KMS-11 (cell line): Measurements from ENCODE around the gene RPRML.
"Not testable (repeated sequence)": the region's sequence is repeated elsewhere in the genome, so short reads cannot be mapped to it uniquely, and the experiment has no call there.

Experiments
- H2AFZ ChIP-seq: fragments of 200-600 bp; sonication (generic); 2 replicates; pipeline ENCODE4 v1.6.1; 2016; ENCODE audit warnings: antibody characterized with exemption, mixed run types, low read depth
- H3K27ac ChIP-seq: fragments of 200-600 bp; sonication (generic); 2 replicates; pipeline ENCODE4 v1.6.1; 2016; ENCODE audit warnings: mild to moderate bottlenecking, mixed run types
- H3K27me3 ChIP-seq: fragments of 200-600 bp; sonication (generic); 2 replicates; pipeline ENCODE4 v1.6.1; 2017; ENCODE audit warnings: mild to moderate bottlenecking, low read depth, mixed run types, moderate library complexity; ENCODE audit not compliant: insufficient read depth
- H3K36me3 ChIP-seq: fragments of 200-600 bp; sonication (generic); 2 replicates; pipeline ENCODE4 v1.6.1; 2017; ENCODE audit warnings: mild to moderate bottlenecking, mixed run types; ENCODE audit not compliant: insufficient read depth
- H3K4me1 ChIP-seq: fragments of 200-600 bp; sonication (generic); 2 replicates; pipeline ENCODE4 v1.6.1; 2016; ENCODE audit warnings: mild to moderate bottlenecking, low read depth, mixed run types; ENCODE audit not compliant: poor library complexity, severe bottlenecking
- H3K4me2 ChIP-seq: fragments of 200-600 bp; sonication (generic); 2 replicates; pipeline ENCODE4 v1.7.0; 2016; ENCODE audit warnings: mild to moderate bottlenecking, mixed run types
- H3K4me3 ChIP-seq: fragments of 200-600 bp; sonication (generic); IDR thresholded peaks from 2 replicates; pipeline ENCODE4 v1.6.1; 2017; ENCODE audit warnings: low read depth, low read length, mixed read lengths; ENCODE audit not compliant: insufficient read depth
- H3K79me2 ChIP-seq: fragments of 200-600 bp; sonication (generic); 2 replicates; pipeline ENCODE4 v1.6.1; 2016; ENCODE audit warnings: low read depth, mixed run types; ENCODE audit not compliant: insufficient read depth
- H3K9ac ChIP-seq: fragments of 200-600 bp; sonication (generic); 2 replicates; pipeline ENCODE4 v1.6.1; 2016; ENCODE audit warnings: mild to moderate bottlenecking, mixed run types
- H4K20me1 ChIP-seq: fragments of 200-600 bp; sonication (generic); 2 replicates; pipeline ENCODE4 v1.6.1; 2016; ENCODE audit warnings: mild to moderate bottlenecking, mixed run types; ENCODE audit not compliant: insufficient read depth
- TF ChIP-seq, protein P1 (sequence below): fragments of 200-600 bp; sonication (generic); conservative IDR thresholded peaks from 2 replicates; pipeline ENCODE4 v1.6.1; 2017; ENCODE audit warnings: low read depth, mild to moderate bottlenecking, antibody characterized with exemption, low read length, moderate library complexity, mixed read lengths

Gene RPRML

DNA sequence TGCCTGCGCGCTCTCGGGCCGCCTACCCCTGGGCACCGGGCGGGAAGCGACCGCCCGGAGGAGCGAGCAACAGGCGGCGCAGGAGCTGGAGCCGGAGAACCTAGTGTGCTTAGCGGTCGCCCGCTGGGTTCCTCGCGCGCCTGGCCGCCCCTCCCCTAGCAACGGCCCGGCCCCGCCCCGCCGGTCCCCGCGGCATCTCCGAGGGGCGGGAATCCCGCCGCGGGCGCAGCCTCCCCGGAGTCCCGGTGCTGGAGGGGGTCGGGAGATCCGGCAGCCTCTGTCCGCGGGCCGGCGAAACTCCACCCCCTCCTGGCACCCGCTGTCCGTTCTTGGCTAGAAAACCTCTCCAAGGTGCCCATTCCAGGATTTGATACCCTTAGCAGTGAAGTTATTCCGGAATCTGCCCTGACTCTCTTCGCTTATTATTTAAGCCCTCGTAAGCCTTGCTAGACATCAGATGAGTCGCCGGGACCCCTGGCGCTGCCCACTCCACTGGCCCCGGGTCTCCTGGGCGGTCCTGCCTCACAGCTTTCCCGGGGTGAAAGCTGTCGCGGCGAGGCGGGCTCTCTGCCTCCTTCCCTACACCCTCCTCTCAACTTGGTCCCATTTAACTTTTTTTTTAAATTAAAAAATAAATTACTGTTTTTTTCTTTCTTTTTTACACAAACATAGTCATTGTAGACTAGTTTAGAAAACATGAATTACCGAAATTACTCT, at the start of gene RPRML:
RPRML (minus strand) TSS at position 107 of the 717 bp plus-strand sequence. CDS start 246 bp downstream, outside the sequence.
- Histone ChIP-seq H3K27me3 (no peaks in the 10 kb centered on the region), H3K4me1 (no peaks in the 10 kb centered on the region), H3K36me3 (no peaks in the 10 kb centered on the region), H3K27ac (no peak within 1 kb of the TSS), H3K4me2 (no peak within 1 kb of the TSS), H2AFZ (no peak within 1 kb of the TSS), H4K20me1 (no peaks in the 10 kb centered on the region), H3K79me2 (no peaks in the 10 kb centered on the region), H3K9ac (no peak within 1 kb of the TSS), H3K4me3 (no peak within 1 kb of the TSS)
- TF ChIP-seq, protein P1, sequence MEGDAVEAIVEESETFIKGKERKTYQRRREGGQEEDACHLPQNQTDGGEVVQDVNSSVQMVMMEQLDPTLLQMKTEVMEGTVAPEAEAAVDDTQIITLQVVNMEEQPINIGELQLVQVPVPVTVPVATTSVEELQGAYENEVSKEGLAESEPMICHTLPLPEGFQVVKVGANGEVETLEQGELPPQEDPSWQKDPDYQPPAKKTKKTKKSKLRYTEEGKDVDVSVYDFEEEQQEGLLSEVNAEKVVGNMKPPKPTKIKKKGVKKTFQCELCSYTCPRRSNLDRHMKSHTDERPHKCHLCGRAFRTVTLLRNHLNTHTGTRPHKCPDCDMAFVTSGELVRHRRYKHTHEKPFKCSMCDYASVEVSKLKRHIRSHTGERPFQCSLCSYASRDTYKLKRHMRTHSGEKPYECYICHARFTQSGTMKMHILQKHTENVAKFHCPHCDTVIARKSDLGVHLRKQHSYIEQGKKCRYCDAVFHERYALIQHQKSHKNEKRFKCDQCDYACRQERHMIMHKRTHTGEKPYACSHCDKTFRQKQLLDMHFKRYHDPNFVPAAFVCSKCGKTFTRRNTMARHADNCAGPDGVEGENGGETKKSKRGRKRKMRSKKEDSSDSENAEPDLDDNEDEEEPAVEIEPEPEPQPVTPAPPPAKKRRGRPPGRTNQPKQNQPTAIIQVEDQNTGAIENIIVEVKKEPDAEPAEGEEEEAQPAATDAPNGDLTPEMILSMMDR, result no peak

DNA sequence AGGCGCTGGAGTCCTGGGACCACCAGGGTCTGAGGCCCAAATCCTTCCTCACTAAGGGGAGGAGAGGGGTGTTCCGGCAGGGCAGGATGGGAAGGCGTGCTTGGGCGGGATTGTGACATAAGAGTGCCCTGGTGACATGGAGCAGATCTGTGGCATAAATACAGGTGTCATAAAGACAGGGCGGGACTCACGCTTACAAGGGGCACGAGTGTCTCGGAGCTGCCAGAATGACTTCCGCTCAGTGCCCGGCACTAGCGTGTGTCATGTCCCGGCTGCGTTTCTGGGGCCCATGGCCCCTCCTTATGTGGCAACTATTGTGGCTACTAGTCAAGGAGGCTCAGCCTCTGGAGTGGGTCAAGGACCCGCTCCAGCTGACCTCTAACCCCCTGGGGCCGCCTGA, 37.9 kb upstream of the RPRML start:
- not testable (repeated sequence) for H3K79me2 ChIP-seq, H3K4me1 ChIP-seq, H3K27me3 ChIP-seq, H2AFZ ChIP-seq, H3K27ac ChIP-seq, H3K4me2 ChIP-seq, H3K9ac ChIP-seq, H3K4me3 ChIP-seq, H3K36me3 ChIP-seq, H4K20me1 ChIP-seq

DNA sequence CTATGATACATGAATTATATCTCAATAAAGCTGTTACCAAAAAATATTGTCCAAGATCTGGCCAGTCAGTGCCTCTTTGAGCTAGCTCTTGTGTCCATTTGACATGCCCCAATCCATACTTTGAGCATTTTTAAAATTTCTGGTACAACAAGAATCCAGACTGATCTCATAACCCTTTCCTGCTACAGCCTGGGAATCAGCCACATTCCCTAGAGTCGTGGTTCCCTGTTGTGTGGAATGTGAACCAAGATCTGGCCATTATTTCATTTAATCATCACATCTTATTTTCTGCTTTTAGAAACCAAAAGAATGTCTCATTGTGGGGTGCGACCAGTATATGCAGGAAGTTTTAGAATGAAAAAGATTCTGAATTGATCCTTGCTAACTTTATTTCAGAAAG, 34.3 kb upstream of the RPRML start:
- Histone ChIP-seq H3K27me3 (no peaks in the 10 kb centered on the region), H3K9ac (no peak overlapping the region), H3K36me3 (no peaks in the 10 kb centered on the region), H2AFZ (no peak overlapping the region), H4K20me1 (no peaks in the 10 kb centered on the region), H3K4me3 (no peak overlapping the region), H3K4me1 (no peaks in the 10 kb centered on the region), H3K27ac (no peak overlapping the region), H3K4me2 (no peak overlapping the region), H3K79me2 (no peaks in the 10 kb centered on the region)
- TF ChIP-seq, protein P1, result no peak

DNA sequence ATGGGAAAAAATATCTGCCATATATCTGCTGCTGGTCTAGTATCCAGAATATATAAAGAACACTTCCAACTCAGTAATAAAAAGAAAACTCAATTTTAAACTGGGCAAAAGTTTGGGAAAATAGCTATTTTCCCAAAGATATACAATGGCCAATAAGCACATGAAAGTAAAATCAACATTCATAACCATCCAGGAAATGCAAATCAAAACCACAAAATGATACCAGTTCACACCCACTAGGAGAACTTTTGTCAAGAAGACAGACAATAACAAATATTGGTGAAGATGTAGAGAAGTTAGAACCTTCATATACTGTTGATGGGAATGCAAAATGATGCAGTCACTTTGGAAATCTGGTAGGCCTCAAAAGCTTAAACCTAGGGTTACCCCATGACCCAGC, 33.4 kb upstream of the RPRML start:
- Histone ChIP-seq H3K4me3 (no peak overlapping the region), H3K4me1 (no peaks in the 10 kb centered on the region), H4K20me1 (no peaks in the 10 kb centered on the region), H2AFZ (no peak overlapping the region), H3K79me2 (no peaks in the 10 kb centered on the region), H3K9ac (no peak overlapping the region), H3K36me3 (no peaks in the 10 kb centered on the region), H3K4me2 (no peak overlapping the region), H3K27ac (no peak overlapping the region), H3K27me3 (no peaks in the 10 kb centered on the region)
- TF ChIP-seq, protein P1, result no peak
